Tibial nerve (tissue), 4 donors: ENCODE results near the gene BEST3. TPM values are rescaled to one million over a fixed set of nuclear protein-coding genes. Genes with fewer than 3 reads are reported as not detected.

Experiments
- DNase-seq, 2 donors: peaks; one replicate each; pipeline ENCODE4 v3.0.0-alpha.2; 2019; ENCODE audit warnings: low spot score in 2 of 2
- H3K27ac ChIP-seq, 4 donors: fragments of 200-600 bp; sonication (generic) in 3 of 4; one replicate each; pipeline ENCODE4 v1.5.1; 2017 to 2019; ENCODE audit warnings: mild to moderate bottlenecking in 1 of 4
- H3K27me3 ChIP-seq, 2 donors: fragments of 200-600 bp; sonication (generic) in 1 of 2; one replicate each; pipeline versions ENCODE4 v1.5.1 to v1.6.0; 2017 to 2019
- H3K36me3 ChIP-seq, 3 donors: fragments of 200-600 bp; sonication (generic); one replicate each; pipeline ENCODE4 v1.5.1; 2018 to 2019
- H3K4me1 ChIP-seq, 4 donors: fragments of 200-600 bp; sonication (generic) in 3 of 4; one replicate each; pipeline ENCODE4 v1.5.1; 2017 to 2019
- H3K4me3 ChIP-seq, 4 donors: fragments of 200-600 bp; sonication (generic) in 3 of 4; one replicate each; pipeline ENCODE4 v1.5.1; 2017 to 2019; ENCODE audit warnings: mild to moderate bottlenecking in 1 of 4, moderate library complexity in 1 of 4
- H3K9me3 ChIP-seq, 4 donors: fragments of 200-600 bp; sonication (generic) in 3 of 4; one replicate each; pipeline ENCODE4 v1.5.1; 2017 to 2019
- CTCF ChIP-seq, 5 experiments: fragments of 200-600 bp in 3 of 5; fragments of 450-650 bp in 2 of 5; sonication (generic) in 3 of 5; IDR thresholded peaks; one replicate each; pipeline ENCODE4 v1.5.1; 2016 to 2019; ENCODE audit warnings: antibody characterized with exemption in 5 of 5, mild to moderate bottlenecking in 3 of 5, moderate library complexity in 2 of 5
- EP300 ChIP-seq, 2 donors: sonication (generic); formaldehyde crosslinking; IDR thresholded peaks; one replicate each; pipeline ENCODE4 v1.6.1; 2017; ENCODE audit warnings: antibody characterized with exemption in 2 of 2, mild to moderate bottlenecking in 1 of 2
- POLR2A ChIP-seq, 2 donors: fragments of 450-650 bp; IDR thresholded peaks; one replicate each; pipeline ENCODE4 v1.6.1; 2017; ENCODE audit warnings: antibody characterized with exemption in 2 of 2, mild to moderate bottlenecking in 2 of 2, moderate library complexity in 2 of 2
- WGBS, 2 donors: methylation state at CpG; one replicate each; pipeline ENCODE4 v1.1.5; 2018; 5-methylcytosine and 5-hydroxymethylcytosine counted together
- total RNA-seq, 4 donors: library from RNA; depleted of rRNA; stranded (reverse); fragments of >200 nt; gene quantifications; one replicate each; pipeline ENCODE4 v1.1.0, GENCODE V29; 2016

BEST3 gene
- total RNA-seq, 4 donors from 2014 or later, result not detected

GRCh38 chr12:69688021-69688420, 11.1 kb downstream of the BEST3 start:
- 63 to 73% methylated on average over 1 of the region's 1 CpG for WGBS, 2 donors
- H3K4me3 ChIP-seq, result no peak overlapping the region
- H3K9me3 ChIP-seq, result no peaks in the 10 kb centered on the region
- H3K27ac ChIP-seq, result no peak overlapping the region
- H3K4me1 ChIP-seq, result peaks cover 0 to 16% (median 0%) of the 10 kb centered on the region in 4 donors
- H3K36me3 ChIP-seq, result no peaks in the 10 kb centered on the region
- DNase-seq, result no peak
- no peaks in the 10 kb centered on the region for H3K27me3 ChIP-seq
- TF ChIP-seq CTCF (IDR thresholded peaks at IDR 0.05), result no peak
- TF ChIP-seq EP300 (IDR thresholded peaks at IDR 0.05), result no peak
- TF ChIP-seq POLR2A (IDR thresholded peaks at IDR 0.05), result no peak

- no peak for DNase-seq
- Histone ChIP-seq H3K4me3 (no peak overlapping the region), H3K27me3 (no peaks in the 10 kb centered on the region), H3K9me3 (no peaks in the 10 kb centered on the region), H3K36me3 (no peaks in the 10 kb centered on the region), H3K27ac (no peak overlapping the region), H3K4me1 (peaks cover 0 to 16% (median 0%) of the 10 kb centered on the region in 4 donors)
- TF ChIP-seq CTCF (IDR thresholded peaks at IDR 0.05) (no peak), EP300 (IDR thresholded peaks at IDR 0.05) (no peak), POLR2A (IDR thresholded peaks at IDR 0.05) (no peak)
- WGBS, 2 donors, result 71 to 87% methylated on average over 4 of the region's 4 CpGs
These were observed 11.7 kb downstream of the BEST3 start for GRCh38 chr12:69687390-69687789.

GRCh38 chr12:69686731-69687130, 12.4 kb downstream of the BEST3 start:
- TF ChIP-seq EP300 (IDR thresholded peaks at IDR 0.05) (no peak), CTCF (IDR thresholded peaks at IDR 0.05) (no peak), POLR2A (IDR thresholded peaks at IDR 0.05) (no peak)
- Histone ChIP-seq H3K27me3 (no peaks in the 10 kb centered on the region), H3K4me3 (no peak overlapping the region), H3K36me3 (no peaks in the 10 kb centered on the region), H3K27ac (no peak overlapping the region), H3K4me1 (peaks cover 0 to 16% (median 0%) of the 10 kb centered on the region in 4 donors), H3K9me3 (no peaks in the 10 kb centered on the region)
- DNase-seq, result no peak
- WGBS, 2 donors, result 72 to 74% methylated on average over 2 of the region's 2 CpGs

DNA sequence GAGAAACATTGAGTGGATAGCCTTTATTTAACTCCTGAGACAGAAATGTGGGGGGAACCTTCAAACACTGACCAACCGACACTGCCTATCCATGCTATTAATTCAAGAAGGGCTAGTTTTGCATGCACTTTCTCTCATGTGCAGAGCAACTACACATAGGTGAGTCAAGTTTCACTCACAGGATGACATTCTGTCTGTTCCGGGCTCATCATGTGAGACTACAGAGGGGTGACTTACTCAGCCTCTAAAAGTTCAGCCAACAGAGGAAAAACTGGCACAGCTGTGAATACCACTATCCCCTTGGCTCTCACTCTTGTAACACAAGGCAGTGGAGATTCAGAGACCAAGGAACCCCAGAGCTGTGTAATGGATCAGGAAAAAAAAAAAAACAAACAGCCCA, 13.3 kb downstream of the BEST3 start:
- WGBS, 2 donors, result 74 to 80% methylated on average over 2 of the region's 2 CpGs

GRCh38 chr12:69684466-69684865, 14.6 kb downstream of the BEST3 start:
- TF ChIP-seq CTCF (IDR thresholded peaks at IDR 0.05) (no peak), EP300 (IDR thresholded peaks at IDR 0.05) (no peak), POLR2A (IDR thresholded peaks at IDR 0.05) (no peak)
- 19 to 30% methylated on average over 2 of the region's 2 CpGs for WGBS, 2 donors
- Histone ChIP-seq H3K36me3 (no peaks in the 10 kb centered on the region), H3K4me3 (no peak overlapping the region), H3K9me3 (no peaks in the 10 kb centered on the region), H3K27me3 (no peaks in the 10 kb centered on the region), H3K27ac (no peak overlapping the region), H3K4me1 (peaks cover 0 to 14% (median 0%) of the 10 kb centered on the region in 4 donors)
- DNase-seq, result no peak

More for the DNA sequence above, 13.3 kb downstream of the BEST3 start:
- Histone ChIP-seq H3K27ac (no peak overlapping the region), H3K9me3 (no peaks in the 10 kb centered on the region), H3K4me1 (peaks cover 0 to 16% (median 0%) of the 10 kb centered on the region in 4 donors), H3K36me3 (no peaks in the 10 kb centered on the region), H3K27me3 (no peaks in the 10 kb centered on the region), H3K4me3 (no peak overlapping the region)
- peak in 1 of 2 donors; percentile 10 for DNase-seq
- TF ChIP-seq EP300 (IDR thresholded peaks at IDR 0.05) (no peak), POLR2A (IDR thresholded peaks at IDR 0.05) (no peak), CTCF (IDR thresholded peaks at IDR 0.05) (no peak)
